HG02970 (cell line): ENCODE measurements around the gene TARS3.

ENCODE experiments used
- ATAC-seq: cut with Tn5 transposase; IDR thresholded peaks from one replicate; pipeline ENCODE4 v1.9.1; 2021; ENCODE audit warnings: mild to moderate bottlenecking, moderate library complexity, moderate number of reproducible peaks; ENCODE audit not compliant: unreplicated experiment, low FRiP score

Gene TARS3

GRCh38 chr15:101611007-101611406, 113.3 kb downstream of the TARS3 start:
- ATAC-seq, result no peak

- no peak for ATAC-seq
These were observed 113.7 kb downstream of the TARS3 start for GRCh38 chr15:101610611-101611000.

GRCh38 chr15:101609742-101610610, 114.3 kb downstream of the TARS3 start:
- no peak for ATAC-seq

GRCh38 chr15:101608201-101608600, 116.1 kb downstream of the TARS3 start:
- no peak for ATAC-seq

- no peak for ATAC-seq
These were observed 117.2 kb downstream of the TARS3 start for GRCh38 chr15:101607108-101607507.

GRCh38 chr15:101604124-101604874, 120.0 kb downstream of the TARS3 start:
- ATAC-seq, result no peak
